ENCODE measurements around the gene NTF3. TPM values are rescaled to one million over a fixed set of nuclear protein-coding genes. Genes with fewer than 3 reads are reported as not detected.
A peak's percentile ranks its signal among the peaks of the same experiment; 100 is the strongest.

The NTF3 gene
- total and polyA plus RNA-seq, 5 experiments from 2014 or later = not detected

- Mint-ChIP-seq H3K4me1 (peaks cover 8 to 22% (median 15%) of the 10 kb centered on the region in 4 donors), H3K27me3 (peaks cover 12 to 34% (median 30%) of the 10 kb centered on the region in 5 donors), H3K4me3 (no peak overlapping the region), H3K27ac (no peak overlapping the region), H3K9me3 (peaks cover 0 to 10% (median 0%) of the 10 kb centered on the region in 9 donors), H3K36me3 (no peaks in the 10 kb centered on the region)
- DNase-seq (no peak), ATAC-seq (no peak)
- POLR2A ChIA-PET = no interaction called here
Observed at GRCh38 chr12:5434647-5435560, 3.0 kb downstream of the NTF3 start.

- POLR2A ChIA-PET = no interaction called here
- H3K9me3 Mint-ChIP-seq = peaks cover 0 to 7% (median 0%) of the 10 kb centered on the region in 9 donors
- H3K36me3 Mint-ChIP-seq = no peaks in the 10 kb centered on the region
- H3K27me3 Mint-ChIP-seq = peaks cover 5 to 26% (median 15%) of the 10 kb centered on the region in 5 donors
- H3K4me3 Mint-ChIP-seq = no peak overlapping the region
- DNase-seq (no peak), ATAC-seq (no peak)
- peaks cover 2 to 6% (median 4%) of the 10 kb centered on the region in 4 donors for H3K4me1 Mint-ChIP-seq
- no peak overlapping the region for H3K27ac Mint-ChIP-seq
Observed at GRCh38 chr12:5437182-5437583, 5.3 kb downstream of the NTF3 start.

- Mint-ChIP-seq H3K27ac (no peak overlapping the region), H3K27me3 (peaks cover 4 to 24% (median 15%) of the 10 kb centered on the region in 5 donors), H3K4me1 (peaks cover 0 to 2% (median under 1%) of the 10 kb centered on the region in 4 donors), H3K36me3 (no peaks in the 10 kb centered on the region), H3K4me3 (no peak overlapping the region), H3K9me3 (peaks cover 0 to 7% (median 0%) of the 10 kb centered on the region in 9 donors)
- ATAC-seq = no peak
- POLR2A ChIA-PET = no interaction called here
- DNase-seq = no peak
Observed at GRCh38 chr12:5437589-5437988, 5.7 kb downstream of the NTF3 start.

GRCh38 chr12:5438671-5439200 is 6.8 kb downstream of the NTF3 start:
- POLR2A ChIA-PET = no interaction called here
- H3K36me3 Mint-ChIP-seq = no peaks in the 10 kb centered on the region

GRCh38 chr12:5439371-5439771 is 7.5 kb downstream of the NTF3 start:
- ATAC-seq (no peak), DNase-seq (no peak)
- H3K36me3 Mint-ChIP-seq = no peaks in the 10 kb centered on the region
- no peak overlapping the region for H3K4me3 Mint-ChIP-seq
- peaks cover 0 to 5% (median 0%) of the 10 kb centered on the region in 9 donors for H3K9me3 Mint-ChIP-seq
- H3K4me1 Mint-ChIP-seq = peaks cover 0 to 2% (median 0%) of the 10 kb centered on the region in 4 donors
- H3K27ac Mint-ChIP-seq = peak overlapping the region in 1 of 10 donors; percentile 22
- POLR2A ChIA-PET = no interaction called here
- peaks cover 10 to 31% (median 24%) of the 10 kb centered on the region in 5 donors for H3K27me3 Mint-ChIP-seq

More at GRCh38 chr12:5438671-5439200, 6.8 kb downstream of the NTF3 start:
- H3K27me3 Mint-ChIP-seq = peaks cover 5 to 27% (median 20%) of the 10 kb centered on the region in 5 donors
- H3K4me1 Mint-ChIP-seq = peaks cover 0 to 2% (median 0%) of the 10 kb centered on the region in 4 donors
- H3K27ac Mint-ChIP-seq = no peak overlapping the region
- DNase-seq (no peak), ATAC-seq (no peak)
- peaks cover 0 to 3% (median 0%) of the 10 kb centered on the region in 9 donors for H3K9me3 Mint-ChIP-seq
- H3K4me3 Mint-ChIP-seq = no peak overlapping the region

- DNase-seq (no peak), ATAC-seq (no peak)
- POLR2A ChIA-PET = no interaction called here
- Mint-ChIP-seq H3K4me1 (peaks cover 0 to 2% (median 0%) of the 10 kb centered on the region in 4 donors), H3K9me3 (peaks cover 0 to 5% (median 0%) of the 10 kb centered on the region in 9 donors), H3K4me3 (no peak overlapping the region), H3K27ac (no peak overlapping the region), H3K27me3 (peaks cover 13 to 36% (median 27%) of the 10 kb centered on the region in 5 donors), H3K36me3 (no peaks in the 10 kb centered on the region)
Observed at GRCh38 chr12:5439788-5440300, 7.9 kb downstream of the NTF3 start.

GRCh38 chr12:5440978-5441377 is 9.1 kb downstream of the NTF3 start:
- H3K36me3 Mint-ChIP-seq = no peaks in the 10 kb centered on the region
- H3K4me3 Mint-ChIP-seq = no peak overlapping the region
- DNase-seq = no peak
- no peak for ATAC-seq
- peaks cover 0 to 2% (median 0%) of the 10 kb centered on the region in 4 donors for H3K4me1 Mint-ChIP-seq
- peaks cover 16 to 43% (median 28%) of the 10 kb centered on the region in 5 donors for H3K27me3 Mint-ChIP-seq
- H3K9me3 Mint-ChIP-seq = peaks cover 0 to 5% (median 0%) of the 10 kb centered on the region in 9 donors
- POLR2A ChIA-PET = no interaction called here
- no peak overlapping the region for H3K27ac Mint-ChIP-seq

GRCh38 chr12:5441497-5442236 is 9.8 kb downstream of the NTF3 start:
- POLR2A ChIA-PET = no interaction called here
- no peaks in the 10 kb centered on the region for H3K36me3 Mint-ChIP-seq
- peaks cover 0 to 2% (median 0%) of the 10 kb centered on the region in 4 donors for H3K4me1 Mint-ChIP-seq
- DNase-seq (no peak), ATAC-seq (no peak)
- H3K27ac Mint-ChIP-seq = no peak overlapping the region
- peaks cover 16 to 46% (median 27%) of the 10 kb centered on the region in 5 donors for H3K27me3 Mint-ChIP-seq
- no peak overlapping the region for H3K4me3 Mint-ChIP-seq
- peaks cover 0 to 5% (median 0%) of the 10 kb centered on the region in 9 donors for H3K9me3 Mint-ChIP-seq

GRCh38 chr12:5442251-5443006 is 10.5 kb downstream of the NTF3 start:
- peaks cover 0 to 7% (median 0%) of the 10 kb centered on the region in 4 donors for H3K4me1 Mint-ChIP-seq

GRCh38 chr12:5444520-5444919 is 12.6 kb downstream of the NTF3 start:
- peaks cover 13 to 46% (median 21%) of the 10 kb centered on the region in 5 donors for H3K27me3 Mint-ChIP-seq
- no peak overlapping the region for H3K27ac Mint-ChIP-seq
- POLR2A ChIA-PET = no interaction called here
- no peaks in the 10 kb centered on the region for H3K36me3 Mint-ChIP-seq
- DNase-seq (no peak), ATAC-seq (no peak)
- no peak overlapping the region for H3K4me3 Mint-ChIP-seq
- peaks cover 0 to 5% (median 0%) of the 10 kb centered on the region in 9 donors for H3K9me3 Mint-ChIP-seq
- H3K4me1 Mint-ChIP-seq = peaks cover 0 to 7% (median 0%) of the 10 kb centered on the region in 4 donors

More at GRCh38 chr12:5442251-5443006, 10.5 kb downstream of the NTF3 start:
- peaks cover 0 to 3% (median 0%) of the 10 kb centered on the region in 9 donors for H3K9me3 Mint-ChIP-seq
- H3K36me3 Mint-ChIP-seq = no peaks in the 10 kb centered on the region
- ATAC-seq (no peak), DNase-seq (no peak)
- H3K4me3 Mint-ChIP-seq = no peak overlapping the region
- H3K27ac Mint-ChIP-seq = no peak overlapping the region
- POLR2A ChIA-PET = no interaction called here
- peaks cover 19 to 46% (median 23%) of the 10 kb centered on the region in 5 donors for H3K27me3 Mint-ChIP-seq

- Mint-ChIP-seq H3K27me3 (peaks cover 15 to 36% (median 23%) of the 10 kb centered on the region in 5 donors), H3K4me3 (no peak overlapping the region), H3K36me3 (no peaks in the 10 kb centered on the region), H3K4me1 (peaks cover 0 to 5% (median 0%) of the 10 kb centered on the region in 4 donors), H3K9me3 (peaks cover 0 to 5% (median 0%) of the 10 kb centered on the region in 9 donors), H3K27ac (peak overlapping the region in 1 of 10 donors; percentile 60)
- POLR2A ChIA-PET = no interaction called here
- no peak for ATAC-seq
- no peak for DNase-seq
Observed at GRCh38 chr12:5447320-5447719, 15.4 kb downstream of the NTF3 start.

- POLR2A ChIA-PET = no interaction called here
- Mint-ChIP-seq H3K9me3 (peaks cover 0 to 2% (median 0%) of the 10 kb centered on the region in 9 donors), H3K36me3 (no peaks in the 10 kb centered on the region), H3K4me1 (peaks cover 0 to 5% (median 0%) of the 10 kb centered on the region in 4 donors), H3K27me3 (peaks cover 12 to 20% (median 13%) of the 10 kb centered on the region in 5 donors), H3K4me3 (no peak overlapping the region), H3K27ac (no peak overlapping the region)
- no peak for DNase-seq
- ATAC-seq = no peak
Observed at GRCh38 chr12:5451251-5451650, 19.3 kb downstream of the NTF3 start.
